ENCODE results near the gene GUCY1A2.

DNA sequence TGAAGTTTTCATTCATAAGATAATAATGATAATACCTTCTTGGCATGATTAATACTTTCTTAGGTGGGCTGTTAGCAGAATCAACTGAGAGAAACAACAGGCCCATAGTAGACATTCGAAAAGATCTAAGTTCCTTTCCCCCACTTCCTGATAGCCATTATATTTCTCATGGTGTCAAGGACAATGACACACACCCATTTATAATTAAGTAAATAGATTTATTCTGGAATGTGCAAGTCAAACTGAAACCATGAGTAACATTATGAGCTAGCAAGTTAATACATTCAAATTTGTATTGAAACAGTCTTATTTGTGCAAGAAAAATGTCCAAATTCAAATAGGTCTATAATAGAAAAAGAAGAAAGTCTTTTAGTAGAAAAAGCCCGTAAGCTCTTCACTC lies 301.1 kb downstream of the GUCY1A2 start:
- TF ChIP-seq CTCF (IDR thresholded peaks at IDR 0.05) = no peak
- no peak for TF ChIP-seq POLR2A (IDR thresholded peaks at IDR 0.05)

All from body of pancreas (tissue), 4 donors.